Ramos (cell line): Measurements from ENCODE around the gene ATP1A4.

Experiments used
- in situ Hi-C: fragments of 300-500 bp; cut with MboI; formaldehyde crosslinking; loops from one replicate; pipeline ENCODE4 v1.14.3; 2022; ENCODE audit warnings: low sequenced_read_pairs; ENCODE audit not compliant: unreplicated experiment

ATP1A4 gene

GRCh38 chr1:160136121-160136925 is 15.1 kb upstream of the ATP1A4 start:
- in situ Hi-C loops, result no loop called here

- in situ Hi-C loops, result no loop called here
Measured at GRCh38 chr1:160136926-160137200, 14.5 kb upstream of the ATP1A4 start.

DNA sequence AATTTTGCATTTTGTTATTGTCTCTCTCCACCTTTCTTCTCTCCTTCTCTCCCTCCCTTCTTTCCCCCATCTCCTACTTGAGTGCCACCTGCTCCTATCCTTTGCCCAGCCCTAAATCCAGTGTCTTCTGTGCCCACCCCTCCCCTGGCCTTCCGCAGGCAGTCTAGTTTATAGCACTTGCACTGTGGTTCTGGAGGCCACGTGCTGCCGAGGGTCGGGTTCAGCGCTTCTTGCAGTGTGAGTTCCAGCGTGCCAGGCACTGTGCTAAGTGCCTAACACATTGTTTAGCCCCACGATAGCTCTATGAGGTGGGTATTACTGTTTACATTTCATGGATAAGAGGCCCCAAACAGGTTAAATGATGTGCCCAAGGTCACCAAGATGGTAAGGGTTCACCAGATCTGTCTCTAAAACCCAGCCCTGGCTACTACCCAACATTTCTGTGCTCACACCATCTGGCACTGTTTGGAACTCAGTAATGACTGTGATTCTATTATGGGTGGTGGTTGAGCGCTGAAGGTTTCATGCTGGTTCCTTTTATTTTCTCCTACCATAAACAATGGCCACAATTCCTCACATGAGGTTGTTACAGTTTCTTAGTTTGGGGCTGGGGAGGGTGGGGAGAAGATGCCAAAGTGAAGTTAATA is 14.1 kb upstream of the ATP1A4 start:
- in situ Hi-C loops, result no loop called here

GRCh38 chr1:160139840-160140239 is 11.6 kb upstream of the ATP1A4 start:
- in situ Hi-C loops, result no loop called here

GRCh38 chr1:160143695-160144094 is 7.7 kb upstream of the ATP1A4 start:
- in situ Hi-C loops, result no loop called here

DNA sequence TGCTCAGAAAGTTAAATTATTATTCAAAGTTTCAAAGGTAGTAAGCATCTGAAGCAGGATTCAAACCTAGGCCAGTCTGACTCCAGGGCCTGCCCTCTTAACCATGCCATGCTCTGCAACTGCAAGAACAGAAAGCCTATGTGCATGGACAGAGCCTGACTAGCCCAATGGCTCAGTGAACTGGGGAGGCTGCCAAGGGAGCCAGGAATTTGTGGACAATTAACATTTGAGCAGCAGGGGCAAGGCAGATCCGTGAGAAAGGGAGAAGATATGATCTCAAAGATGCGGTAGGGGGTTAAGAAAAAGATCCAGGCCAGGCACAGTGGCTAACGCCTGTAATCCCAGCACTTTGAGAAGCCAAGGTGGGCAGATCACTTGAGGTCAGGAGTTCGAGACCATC is 6.5 kb upstream of the ATP1A4 start:
- in situ Hi-C loops, result no loop called here

DNA sequence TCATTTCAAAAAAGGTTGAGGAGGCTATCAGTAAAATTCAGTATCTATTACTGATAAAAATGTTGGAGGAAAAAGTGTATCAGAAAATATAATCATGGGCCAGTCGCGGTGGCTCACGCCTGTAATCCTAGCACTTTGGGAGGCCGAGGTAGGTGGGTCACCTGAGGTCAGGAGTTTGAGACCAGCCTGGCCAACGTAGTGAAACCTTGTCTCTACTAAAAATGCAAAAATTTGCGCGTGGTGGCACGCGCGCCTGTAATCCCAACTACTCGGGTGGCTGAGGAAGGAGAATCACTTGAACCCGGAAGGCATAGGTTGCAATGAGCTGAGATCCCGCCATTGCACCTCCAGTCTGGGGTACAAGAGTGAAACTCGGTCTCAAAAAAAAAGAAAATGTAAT is 5.3 kb upstream of the ATP1A4 start:
- in situ Hi-C loops, result no loop called here

DNA sequence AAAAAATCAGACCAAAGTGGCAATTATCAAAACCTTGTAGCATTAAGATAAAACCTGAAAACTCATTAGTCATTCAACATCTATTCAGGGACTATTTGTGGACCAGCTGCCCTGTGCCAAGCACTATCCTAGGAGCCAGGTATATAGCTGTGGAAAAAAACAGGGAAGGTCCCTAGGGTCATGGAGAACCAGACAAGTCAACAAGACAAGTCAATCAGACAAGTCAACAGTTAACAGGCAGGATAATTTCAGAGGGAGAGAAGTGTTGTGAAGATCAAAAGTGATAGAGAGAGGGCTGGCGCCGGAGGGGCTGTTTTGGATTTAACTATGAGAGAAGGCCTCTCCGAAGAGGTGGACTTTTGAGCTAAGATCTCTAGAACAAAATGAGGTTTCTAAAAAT is 3.3 kb upstream of the ATP1A4 start:
- in situ Hi-C loops, result no loop called here

DNA sequence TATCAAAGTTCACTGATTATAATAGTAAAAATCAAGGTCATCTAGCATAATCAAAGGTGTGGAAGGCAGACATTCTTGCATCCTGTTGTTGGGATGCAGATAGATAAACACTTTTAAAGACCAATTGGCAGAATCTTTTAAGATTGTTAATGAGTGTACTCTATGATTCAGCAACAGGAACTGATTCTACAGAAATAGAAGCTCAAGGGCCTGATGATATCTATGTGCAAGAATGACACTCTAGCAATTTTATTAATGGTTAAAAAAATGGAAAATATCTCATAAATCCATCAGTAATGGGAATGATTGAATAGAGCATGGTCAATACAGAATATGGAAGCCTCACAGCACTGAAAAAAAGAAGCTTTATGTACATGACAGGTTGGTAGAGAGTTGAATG is 2.2 kb upstream of the ATP1A4 start:
- in situ Hi-C loops, result no loop called here

- in situ Hi-C loops, result no loop called here
Measured at GRCh38 chr1:160149716-160150115, 1.7 kb upstream of the ATP1A4 start.

DNA sequence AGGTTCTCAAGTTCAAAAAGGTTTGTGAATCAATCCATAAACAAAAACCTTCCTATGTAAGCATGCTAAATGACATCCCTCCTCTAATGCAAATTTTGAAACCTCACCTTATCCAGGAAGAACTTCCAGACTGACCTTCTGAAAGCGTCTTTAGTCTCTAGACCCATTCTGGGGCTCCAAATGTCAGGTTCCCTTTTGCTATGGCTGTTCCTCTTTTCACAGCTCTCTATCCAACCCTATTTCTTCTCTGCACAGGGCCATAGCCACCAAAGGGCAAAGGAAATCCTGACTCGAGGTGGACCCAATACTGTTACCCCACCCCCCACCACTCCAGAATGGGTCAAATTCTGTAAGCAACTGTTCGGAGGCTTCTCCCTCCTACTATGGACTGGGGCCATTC is 3.4 kb downstream of the ATP1A4 start:
- in situ Hi-C loops, result no loop called here

- in situ Hi-C loops, result no loop called here
Measured at GRCh38 chr1:160156361-160156760, 5.0 kb downstream of the ATP1A4 start.

DNA sequence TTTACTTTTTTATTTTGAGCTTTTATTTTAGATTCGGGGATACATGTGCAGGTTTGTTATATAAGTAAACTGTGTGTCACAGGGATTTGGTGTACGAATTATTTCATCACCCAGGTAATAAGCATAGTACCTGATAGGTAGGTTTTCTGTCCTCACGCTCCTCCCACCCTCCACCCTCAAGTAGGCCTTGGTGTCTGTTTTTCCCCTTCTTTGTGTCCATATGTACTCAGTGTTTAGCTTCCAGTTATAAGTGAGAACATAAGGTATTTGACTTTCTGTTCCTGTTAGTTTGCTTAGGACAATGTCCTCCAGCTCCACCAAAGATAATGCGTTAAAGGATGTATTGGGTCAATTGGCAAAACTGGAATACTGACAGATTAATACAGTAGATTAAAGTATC is 5.8 kb downstream of the ATP1A4 start:
- in situ Hi-C loops, result no loop called here

DNA sequence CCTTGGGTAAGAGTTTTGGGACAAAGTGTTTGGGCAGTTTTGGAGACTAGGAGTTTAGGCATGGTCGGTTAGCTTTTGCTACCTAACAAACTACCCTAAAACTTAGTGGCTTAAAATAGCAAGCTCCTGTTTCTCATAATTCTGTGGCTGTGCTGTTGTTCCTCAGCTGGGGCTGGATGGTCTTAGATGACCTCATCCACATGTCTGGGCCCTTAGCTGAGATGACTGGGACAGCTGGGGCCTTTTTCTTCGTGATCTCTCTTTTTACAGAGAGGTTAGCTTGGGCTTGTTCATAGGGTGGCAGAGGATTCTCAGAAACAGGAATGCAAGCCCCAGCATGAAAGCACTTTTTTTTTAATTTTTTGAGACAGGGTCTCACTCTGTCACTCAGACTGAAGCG is 6.6 kb downstream of the ATP1A4 start:
- in situ Hi-C loops, result no loop called here

DNA sequence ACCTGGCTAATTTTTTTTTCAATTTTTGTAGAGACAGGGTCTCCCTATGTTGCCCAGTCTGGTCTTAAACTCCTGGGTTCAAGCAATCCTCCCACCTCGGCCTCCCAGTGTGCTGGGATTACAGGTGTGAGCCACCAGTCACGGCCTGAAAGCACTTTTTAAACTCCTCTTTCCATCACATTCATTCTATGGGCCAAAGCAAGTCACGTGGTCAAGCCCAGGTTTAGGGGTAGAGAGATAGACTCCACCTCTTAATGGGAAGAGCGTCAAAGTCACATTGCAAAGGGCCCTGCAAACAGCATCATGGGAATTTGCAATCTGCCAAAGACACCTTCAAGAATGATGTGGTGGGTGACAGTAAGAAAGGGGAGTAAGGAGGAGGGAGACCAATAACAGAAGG is 7.1 kb downstream of the ATP1A4 start:
- in situ Hi-C loops, result no loop called here

- in situ Hi-C loops, result no loop called here
Measured at GRCh38 chr1:160159846-160160245, 8.4 kb downstream of the ATP1A4 start.

GRCh38 chr1:160161965-160162705 is 10.7 kb downstream of the ATP1A4 start:
- in situ Hi-C loops, result no loop called here

- in situ Hi-C loops, result no loop called here
Measured at GRCh38 chr1:160162931-160163330, 11.5 kb downstream of the ATP1A4 start.

DNA sequence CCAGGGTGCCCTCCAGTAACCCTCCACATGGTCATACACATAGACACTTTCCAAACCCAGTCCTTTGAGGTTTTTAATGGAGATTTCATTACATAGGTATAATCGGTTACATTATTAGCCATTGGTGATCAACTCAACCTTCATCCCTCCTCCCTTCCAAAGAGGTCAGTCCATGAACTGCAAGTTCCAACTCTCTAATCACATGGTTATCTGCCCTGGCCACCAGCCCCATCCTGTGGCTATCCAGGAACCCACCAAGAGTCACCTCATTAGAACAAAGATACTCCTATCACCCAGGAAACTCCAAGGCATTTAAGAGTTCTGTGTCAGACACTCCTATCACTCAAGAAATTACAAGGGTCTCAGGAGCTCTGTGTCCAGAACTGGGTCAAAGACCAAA is 12.2 kb downstream of the ATP1A4 start:
- in situ Hi-C loops, result no loop called here

GRCh38 chr1:160164121-160164520 is 12.7 kb downstream of the ATP1A4 start:
- in situ Hi-C loops, result no loop called here

DNA sequence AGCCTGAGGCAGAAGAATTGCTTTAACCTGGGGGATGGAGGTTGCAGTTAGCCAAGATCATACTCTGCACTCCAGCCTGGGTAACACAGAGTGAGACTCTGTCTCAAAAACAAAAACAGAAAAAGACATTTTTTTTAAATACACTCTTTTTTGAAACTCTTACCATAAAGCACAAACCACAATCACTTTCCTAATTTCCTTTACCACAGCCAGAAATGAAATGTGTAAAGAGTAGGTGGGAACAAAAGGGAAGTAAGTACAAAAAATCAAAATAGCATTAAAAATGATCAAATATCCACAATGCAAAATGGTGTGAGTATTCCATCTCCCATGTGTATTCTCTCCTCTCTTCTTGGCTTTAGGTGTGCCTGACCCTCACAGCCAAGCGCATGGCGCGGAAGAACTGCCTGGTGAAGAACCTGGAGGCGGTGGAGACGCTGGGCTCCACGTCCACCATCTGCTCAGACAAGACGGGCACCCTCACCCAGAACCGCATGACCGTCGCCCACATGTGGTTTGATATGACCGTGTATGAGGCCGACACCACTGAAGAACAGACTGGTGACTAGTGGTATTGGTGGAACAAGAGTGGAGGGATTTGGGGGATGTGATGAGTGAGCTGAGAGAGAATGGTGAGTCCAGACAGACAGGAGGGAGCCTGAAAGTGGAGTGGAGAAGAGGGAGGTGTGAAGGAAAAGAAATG is 14.9 kb downstream of the ATP1A4 start:
- in situ Hi-C loops, result no loop called here
